GM12874 (cell line): ENCODE measurements around the gene PKHD1.

Experiments used
- CTCF ChIP-seq: IDR thresholded peaks from 2 replicates; pipeline ENCODE4 v1.5.1; 2011; ENCODE audit warnings: low read depth, mild to moderate bottlenecking, control low read depth, low read length, moderate library complexity; ENCODE audit not compliant: insufficient read depth

PKHD1 gene

GRCh38 chr6:51655517-51655916 lies 431.9 kb downstream of the PKHD1 start:
- TF ChIP-seq CTCF, result no peak

GRCh38 chr6:51654647-51655046 lies 432.8 kb downstream of the PKHD1 start:
- TF ChIP-seq CTCF, result no peak

- TF ChIP-seq CTCF, result no peak
These were observed 436.1 kb downstream of the PKHD1 start for GRCh38 chr6:51651132-51651817.

GRCh38 chr6:51648774-51649173 lies 438.6 kb downstream of the PKHD1 start:
- no peak for TF ChIP-seq CTCF

GRCh38 chr6:51648236-51648635 lies 439.2 kb downstream of the PKHD1 start:
- TF ChIP-seq CTCF, result no peak

- no peak for TF ChIP-seq CTCF
These were observed 443.0 kb downstream of the PKHD1 start for GRCh38 chr6:51644426-51644825.

- TF ChIP-seq CTCF, result no peak
These were observed 447.4 kb downstream of the PKHD1 start for GRCh38 chr6:51640021-51640420.
